ENCODE results near the gene NREP.

NREP gene

GRCh38 chr5:111790295-111790694, 33.3 kb upstream of the NREP start:
- TF ChIP-seq CTCF (IDR thresholded peaks at IDR 0.05; ENCODE audit: low read depth, low read length), result no peak
- no peak for DNase-seq (ENCODE audit: extremely low read depth, low read depth)

GRCh38 chr5:111787006-111787405, 30.0 kb upstream of the NREP start:
- no peak for DNase-seq (ENCODE audit: extremely low read depth, low read depth)
- no peak for TF ChIP-seq CTCF (IDR thresholded peaks at IDR 0.05; ENCODE audit: low read depth, low read length)

- DNase-seq (ENCODE audit: extremely low read depth, low read depth), result no peak
- TF ChIP-seq CTCF (IDR thresholded peaks at IDR 0.05; ENCODE audit: low read depth, low read length), result no peak
These were observed 27.6 kb upstream of the NREP start for GRCh38 chr5:111784491-111785181.

- DNase-seq (ENCODE audit: extremely low read depth, low read depth), result no peak
- TF ChIP-seq CTCF (IDR thresholded peaks at IDR 0.05; ENCODE audit: low read depth, low read length), result no peak
These were observed 26.5 kb upstream of the NREP start for GRCh38 chr5:111783537-111783936.

GRCh38 chr5:111782216-111782615, 25.2 kb upstream of the NREP start:
- TF ChIP-seq CTCF (IDR thresholded peaks at IDR 0.05; ENCODE audit: low read depth, low read length), result no peak

GRCh38 chr5:111781200-111781599, 24.2 kb upstream of the NREP start:
- DNase-seq (ENCODE audit: extremely low read depth, low read depth), result no peak
- no peak for TF ChIP-seq CTCF (IDR thresholded peaks at IDR 0.05; ENCODE audit: low read depth, low read length)

More at GRCh38 chr5:111782216-111782615, 25.2 kb upstream of the NREP start:
- DNase-seq (ENCODE audit: extremely low read depth, low read depth), result no peak

- no peak for DNase-seq (ENCODE audit: extremely low read depth, low read depth)
- no peak for TF ChIP-seq CTCF (IDR thresholded peaks at IDR 0.05; ENCODE audit: low read depth, low read length)
These were observed 22.9 kb upstream of the NREP start for GRCh38 chr5:111779922-111780292.
